ENCODE data around the gene LGALS13.

- TF ChIP-seq EP300 (IDR thresholded peaks at IDR 0.05) (no peak), CTCF (IDR thresholded peaks at IDR 0.05) (no peak), POLR2A (IDR thresholded peaks at IDR 0.05) (no peak)
Measured at GRCh38 chr19:39566064-39566463, 36.3 kb upstream of the LGALS13 start.
